ENCODE data around the gene HSPA4. TPM values are rescaled to one million over a fixed set of nuclear protein-coding genes. Genes with fewer than 3 reads are reported as not detected.

HSPA4 gene
- total RNA-seq (95.0 TPM in 2 replicates), polyA plus RNA-seq (18.1 and 36.1 TPM in 2 replicates), polyA minus RNA-seq (17.7 and 18.8 TPM in 2 replicates)
- 103 TPM for total RNA-seq (2013)

DNA sequence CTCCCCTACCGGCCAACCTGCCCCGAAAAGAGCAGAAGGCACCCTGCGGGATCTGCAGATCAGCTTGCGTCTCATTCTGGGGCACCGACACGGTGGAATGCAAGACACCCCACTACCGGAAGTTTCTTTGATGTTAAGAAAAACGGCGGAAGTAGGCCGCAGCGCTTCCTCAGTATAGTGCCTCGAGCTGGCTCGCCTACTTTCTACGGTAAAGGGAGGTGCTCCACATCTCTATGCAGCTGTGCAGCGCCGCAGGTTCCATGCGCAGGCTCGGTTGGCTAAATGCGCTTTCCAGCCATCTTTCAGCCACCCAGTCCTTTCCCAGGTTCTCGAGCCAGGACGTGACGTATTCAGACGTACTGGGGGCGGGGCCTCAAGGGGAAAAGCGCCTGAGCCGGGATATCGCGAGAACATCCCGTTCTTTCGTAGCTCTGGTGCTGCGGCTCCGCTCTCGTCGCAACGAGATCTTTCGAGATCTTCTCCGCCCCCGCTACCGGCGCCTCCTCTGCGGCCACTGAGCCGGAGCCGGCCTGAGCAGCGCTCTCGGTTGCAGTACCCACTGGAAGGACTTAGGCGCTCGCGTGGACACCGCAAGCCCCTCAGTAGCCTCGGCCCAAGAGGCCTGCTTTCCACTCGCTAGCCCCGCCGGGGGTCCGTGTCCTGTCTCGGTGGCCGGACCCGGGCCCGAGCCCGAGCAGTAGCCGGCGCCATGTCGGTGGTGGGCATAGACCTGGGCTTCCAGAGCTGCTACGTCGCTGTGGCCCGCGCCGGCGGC lies at the start of gene HSPA4:
Gene HSPA4, plus strand, starts transcription at position 472 of the 775 bp plus-strand sequence. Its CDS starts 238 bp downstream, at position 710.
- H3K79me2 ChIP-seq (ENCODE audit: control insufficient read depth, insufficient read depth, low read length) = peaks cover 58% of the 10 kb centered on the region
- peak within 1 kb of the TSS; percentile 83 for H2AFZ ChIP-seq (ENCODE audit: insufficient read depth, low read depth, low read length, poor library complexity, severe bottlenecking)
- H3K9ac ChIP-seq (ENCODE audit: low read length) = peak within 1 kb of the TSS; percentile 88
- peaks cover 67% of the 10 kb centered on the region for H3K4me1 Mint-ChIP-seq
- no peaks in the 10 kb centered on the region for H3K9me3 Mint-ChIP-seq (ENCODE audit: insufficient read depth)
- intact Hi-C loops (cut with micrococcal nuclease) = loop anchor here (1.0 to 5.0 kb wide), 7 partner anchors 18 to 494 kb away; partner anchors contain the start of genes AFF4, GDF9, RAD50 and UQCRQ
- peak within 1 kb of the TSS; percentile 100 for H3K27ac Mint-ChIP-seq
- POLR2A ChIA-PET = interaction anchor here (0.6 to 4.0 kb wide), 16 partner anchors 15 to 1822 kb away, joined by 3 to 83 read pairs (median 5); partner anchors contain the start of genes AFF4, IRF1 and ZCCHC10
- under 1% methylated on average over 68 of the region's 68 CpGs for WGBS (ENCODE audit: insufficient coverage)
- peaks cover 30% of the 10 kb centered on the region for H4K20me1 ChIP-seq (ENCODE audit: control insufficient read depth, insufficient read depth, low read length, poor library complexity, severe bottlenecking)
- H3K4me3 Mint-ChIP-seq = peak within 1 kb of the TSS; percentile 97
- ATAC-seq (ENCODE audit: low read depth) (peak; percentile 87), DNase-seq (peak; percentile 100)
- no peaks in the 10 kb centered on the region for H3K27me3 ChIP-seq (replicated peaks in 1 of 4; ENCODE audit: control extremely low read depth in 1 of 4, control insufficient read depth in 3 of 4, insufficient read depth in 4 of 4, low read length in 3 of 4)
- TF ChIP-seq, protein P1, sequence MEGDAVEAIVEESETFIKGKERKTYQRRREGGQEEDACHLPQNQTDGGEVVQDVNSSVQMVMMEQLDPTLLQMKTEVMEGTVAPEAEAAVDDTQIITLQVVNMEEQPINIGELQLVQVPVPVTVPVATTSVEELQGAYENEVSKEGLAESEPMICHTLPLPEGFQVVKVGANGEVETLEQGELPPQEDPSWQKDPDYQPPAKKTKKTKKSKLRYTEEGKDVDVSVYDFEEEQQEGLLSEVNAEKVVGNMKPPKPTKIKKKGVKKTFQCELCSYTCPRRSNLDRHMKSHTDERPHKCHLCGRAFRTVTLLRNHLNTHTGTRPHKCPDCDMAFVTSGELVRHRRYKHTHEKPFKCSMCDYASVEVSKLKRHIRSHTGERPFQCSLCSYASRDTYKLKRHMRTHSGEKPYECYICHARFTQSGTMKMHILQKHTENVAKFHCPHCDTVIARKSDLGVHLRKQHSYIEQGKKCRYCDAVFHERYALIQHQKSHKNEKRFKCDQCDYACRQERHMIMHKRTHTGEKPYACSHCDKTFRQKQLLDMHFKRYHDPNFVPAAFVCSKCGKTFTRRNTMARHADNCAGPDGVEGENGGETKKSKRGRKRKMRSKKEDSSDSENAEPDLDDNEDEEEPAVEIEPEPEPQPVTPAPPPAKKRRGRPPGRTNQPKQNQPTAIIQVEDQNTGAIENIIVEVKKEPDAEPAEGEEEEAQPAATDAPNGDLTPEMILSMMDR (IDR thresholded peaks at IDR 0.05) = no peak
- TF ChIP-seq EZH2 (IDR thresholded peaks at IDR 0.05; ENCODE audit: borderline replicate concordance, insufficient read depth, low read depth, low read length, poor library complexity, severe bottlenecking) = no peak
- peak within 1 kb of the TSS; percentile 92 for H3K4me2 ChIP-seq (replicated peaks; ENCODE audit: low read depth, low read length, poor library complexity, severe bottlenecking)
- H3K4me3 ChIP-seq (ENCODE audit: control extremely low read depth in 1 of 5, extremely low read depth in 1 of 5, insufficient read depth in 1 of 5, low read depth in 2 of 5, low read length in 4 of 5) = peak within 1 kb of the TSS; percentile 89 to 93 (median 91)
- H3K27me3 Mint-ChIP-seq = no peaks in the 10 kb centered on the region
- H3K9me3 ChIP-seq (ENCODE audit: control extremely low read depth in 1 of 3, control insufficient read depth in 2 of 3, insufficient read depth in 1 of 3, low read length in 2 of 3) = no peaks in the 10 kb centered on the region
- H3K27ac ChIP-seq (ENCODE audit: low read length in 2 of 2) = peak within 1 kb of the TSS; percentile 89 to 99
- CTCF ChIA-PET = interaction anchor here (0.7 to 2.2 kb wide), 6 partner anchors 18 to 89 kb away, joined by 3 to 13 read pairs (median 4); partner anchors contain the start of gene AFF4
- peaks cover 37% of the 10 kb centered on the region in 2 donors for H3K4me1 ChIP-seq (ENCODE audit: control insufficient read depth in 2 of 2, insufficient read depth in 2 of 2, low read length in 2 of 2)
- H3K36me3 ChIP-seq (replicated peaks in 1 of 2; ENCODE audit: control extremely low read depth in 1 of 2, control insufficient read depth in 1 of 2, extremely low read depth in 1 of 2, insufficient read depth in 2 of 2, low read length in 1 of 2) = peaks cover 0 to 2% of the 10 kb centered on the region in 2 experiments

- ATAC-seq (ENCODE audit: low read depth) = no peak
- no peaks in the 10 kb centered on the region for H3K4me1 ChIP-seq (ENCODE audit: control insufficient read depth in 2 of 2, insufficient read depth in 2 of 2, low read length in 2 of 2)
- H4K20me1 ChIP-seq (ENCODE audit: control insufficient read depth, insufficient read depth, low read length, poor library complexity, severe bottlenecking) = no peaks in the 10 kb centered on the region
- WGBS (ENCODE audit: insufficient coverage) = no CpG with 5 or more reads among the region's 1 CpG
- H3K9me3 ChIP-seq (ENCODE audit: control extremely low read depth in 1 of 3, control insufficient read depth in 2 of 3, insufficient read depth in 1 of 3, low read length in 2 of 3) = no peaks in the 10 kb centered on the region
- no peak overlapping the region for H3K27ac Mint-ChIP-seq
- no peak overlapping the region for H3K4me3 Mint-ChIP-seq
- H3K79me2 ChIP-seq (ENCODE audit: control insufficient read depth, insufficient read depth, low read length) = peaks cover 33% of the 10 kb centered on the region
- no peaks in the 10 kb centered on the region for H3K27me3 ChIP-seq (replicated peaks in 1 of 4; ENCODE audit: control extremely low read depth in 1 of 4, control insufficient read depth in 3 of 4, insufficient read depth in 4 of 4, low read length in 3 of 4)
- H3K9ac ChIP-seq (ENCODE audit: low read length) = no peak overlapping the region
- H3K27ac ChIP-seq (ENCODE audit: low read length in 2 of 2) = no peak overlapping the region
- no peak overlapping the region for H3K4me3 ChIP-seq (ENCODE audit: control extremely low read depth in 1 of 5, extremely low read depth in 1 of 5, insufficient read depth in 1 of 5, low read depth in 2 of 5, low read length in 4 of 5)
- no peak for DNase-seq
- peaks cover 5 to 20% of the 10 kb centered on the region in 2 experiments for H3K36me3 ChIP-seq (replicated peaks in 1 of 2; ENCODE audit: control extremely low read depth in 1 of 2, control insufficient read depth in 1 of 2, extremely low read depth in 1 of 2, insufficient read depth in 2 of 2, low read length in 1 of 2)
- POLR2A ChIA-PET = no interaction called here
- TF ChIP-seq EZH2 (IDR thresholded peaks at IDR 0.05; ENCODE audit: borderline replicate concordance, insufficient read depth, low read depth, low read length, poor library complexity, severe bottlenecking) = no peak
- TF ChIP-seq, protein P1 (IDR thresholded peaks at IDR 0.05) = no peak
- peaks cover 10% of the 10 kb centered on the region for H3K4me1 Mint-ChIP-seq
- no peak overlapping the region for H3K4me2 ChIP-seq (replicated peaks; ENCODE audit: low read depth, low read length, poor library complexity, severe bottlenecking)
- H3K27me3 Mint-ChIP-seq = no peaks in the 10 kb centered on the region
- H2AFZ ChIP-seq (ENCODE audit: insufficient read depth, low read depth, low read length, poor library complexity, severe bottlenecking) = no peak overlapping the region
- CTCF ChIA-PET = no interaction called here
- intact Hi-C loops (cut with micrococcal nuclease) = no loop called here
- H3K9me3 Mint-ChIP-seq (ENCODE audit: insufficient read depth) = no peaks in the 10 kb centered on the region
Measured at GRCh38 chr5:133006653-133007052, 45.2 kb upstream of the HSPA4 start.

All from B cell (primary cell).